LHCN-M2 (cell line): Measurements from ENCODE around the gene KCNMA1. TPM values are rescaled to one million over a fixed set of nuclear protein-coding genes. Genes with fewer than 3 reads are reported as not detected.
A peak's percentile ranks its signal among the peaks of the same experiment; 100 is the strongest.

Experiments used
- DNase-seq: peaks from one replicate; pipeline ENCODE4 v3.0.0-alpha.2; 2012; ENCODE audit warnings: low read depth
- total RNA-seq: library from RNA; depleted of rRNA; stranded (reverse); fragments of >200 nt; gene quantifications from 2 replicates; pipeline ENCODE4 v1.2.3, GENCODE V29; 2014

KCNMA1 gene
- total RNA-seq, 1 experiment from 2014 or later: 28.6 TPM

GRCh38 chr10:77029777-77030717, 607.6 kb downstream of the KCNMA1 start:
- DNase-seq: peak; percentile 15

GRCh38 chr10:77028042-77028441, 609.6 kb downstream of the KCNMA1 start:
- no peak for DNase-seq

GRCh38 chr10:77027576-77027975, 610.0 kb downstream of the KCNMA1 start:
- no peak for DNase-seq

GRCh38 chr10:77027141-77027540, 610.5 kb downstream of the KCNMA1 start:
- DNase-seq: no peak

DNA sequence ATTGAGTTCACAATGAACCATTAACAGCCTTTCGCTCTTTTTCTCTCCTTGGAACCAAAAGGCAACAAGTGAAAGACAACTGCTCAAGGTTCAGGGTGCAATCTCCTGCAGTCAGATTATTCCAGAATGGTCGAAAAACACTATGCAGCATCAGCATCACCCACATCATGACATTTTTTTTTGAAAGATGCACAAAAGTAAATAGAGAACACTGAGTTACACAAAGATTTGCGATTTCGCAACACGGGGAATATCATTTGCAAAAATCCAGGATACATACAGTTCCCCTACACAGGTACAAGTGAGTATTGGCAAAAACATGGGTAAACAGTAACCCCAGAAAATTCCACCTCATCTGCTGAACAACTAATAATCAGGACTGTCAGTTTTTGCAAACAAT, 611.5 kb downstream of the KCNMA1 start:
- no peak for DNase-seq

- no peak for DNase-seq
These were observed 613.1 kb downstream of the KCNMA1 start for GRCh38 chr10:77024461-77024860.

DNA sequence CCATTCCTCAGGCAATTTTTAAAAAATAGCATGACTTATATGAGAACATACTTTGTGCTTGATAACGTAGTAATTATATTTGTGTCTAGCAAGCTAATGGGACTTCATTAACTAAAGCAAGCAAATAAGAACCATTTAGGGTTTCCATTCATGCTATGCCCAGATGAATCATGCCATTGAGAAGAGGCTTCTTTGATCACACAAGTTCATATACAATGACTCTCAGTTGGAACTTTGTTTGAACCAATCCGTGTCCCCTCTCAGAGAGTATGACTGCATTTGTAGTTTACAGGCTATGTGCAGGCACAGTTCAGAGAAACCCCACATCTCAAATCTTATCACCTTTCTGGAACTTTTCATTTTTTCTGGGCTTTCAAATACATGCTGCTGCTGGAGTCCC, 614.2 kb downstream of the KCNMA1 start:
- no peak for DNase-seq

GRCh38 chr10:77022671-77023070, 614.9 kb downstream of the KCNMA1 start:
- no peak for DNase-seq

- no peak for DNase-seq
These were observed 615.6 kb downstream of the KCNMA1 start for GRCh38 chr10:77021966-77022490.

DNA sequence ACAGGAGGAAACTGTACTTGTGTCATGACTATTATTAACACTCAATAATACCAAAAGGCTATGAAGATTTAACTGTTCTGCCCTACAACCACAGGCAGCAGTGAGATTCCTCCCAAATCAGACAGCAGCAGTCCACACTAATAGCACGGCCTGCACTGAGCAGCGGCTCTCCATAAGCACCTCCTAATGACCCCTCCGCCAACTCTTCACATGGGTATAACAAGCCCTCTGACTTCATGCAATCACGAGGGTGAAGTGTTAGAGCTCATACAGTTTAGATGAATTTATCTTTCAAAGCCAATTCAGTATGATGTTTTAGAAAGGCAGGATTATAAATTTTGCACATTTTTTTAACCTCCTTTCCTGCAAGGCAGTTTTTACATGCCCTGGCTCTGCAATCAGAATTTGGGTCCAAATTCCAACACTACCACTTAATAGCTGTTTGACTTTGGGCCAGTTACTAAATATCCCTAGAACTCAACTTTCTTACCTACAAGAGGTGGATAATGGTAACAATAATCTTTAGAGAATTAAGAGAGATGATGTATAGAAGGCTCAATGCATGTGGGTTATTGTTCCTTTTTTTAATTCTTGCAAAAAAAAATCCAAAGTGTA, 617.1 kb downstream of the KCNMA1 start:
- no peak for DNase-seq

- DNase-seq: peak; percentile 31
These were observed 620.8 kb downstream of the KCNMA1 start for GRCh38 chr10:77016855-77017254.

DNA sequence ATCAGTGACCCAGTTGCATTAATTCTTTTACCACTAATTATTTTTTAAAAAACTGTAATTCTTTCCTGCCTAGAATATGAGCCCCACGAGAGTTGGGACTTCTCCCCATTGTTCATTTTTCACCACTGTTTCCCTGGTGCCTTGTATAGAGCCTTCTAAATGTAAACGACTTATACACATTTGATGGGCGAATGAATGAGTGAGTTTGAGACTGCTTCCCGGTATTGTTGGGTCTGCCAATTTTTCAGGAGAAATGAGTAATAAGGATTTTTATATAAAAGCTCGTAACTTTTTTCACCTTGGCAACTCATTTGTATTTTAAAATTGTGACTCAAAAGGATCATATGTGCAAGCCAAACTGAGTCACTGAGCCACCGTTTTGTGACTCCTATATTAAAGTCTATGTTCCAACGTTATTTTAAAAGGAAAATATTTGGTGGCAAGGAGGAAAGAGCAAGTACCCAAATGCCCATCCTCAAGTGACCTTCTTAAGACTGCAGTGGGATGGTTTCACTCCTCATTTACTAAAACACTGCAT, 621.3 kb downstream of the KCNMA1 start:
- peak; percentile 24 for DNase-seq

DNA sequence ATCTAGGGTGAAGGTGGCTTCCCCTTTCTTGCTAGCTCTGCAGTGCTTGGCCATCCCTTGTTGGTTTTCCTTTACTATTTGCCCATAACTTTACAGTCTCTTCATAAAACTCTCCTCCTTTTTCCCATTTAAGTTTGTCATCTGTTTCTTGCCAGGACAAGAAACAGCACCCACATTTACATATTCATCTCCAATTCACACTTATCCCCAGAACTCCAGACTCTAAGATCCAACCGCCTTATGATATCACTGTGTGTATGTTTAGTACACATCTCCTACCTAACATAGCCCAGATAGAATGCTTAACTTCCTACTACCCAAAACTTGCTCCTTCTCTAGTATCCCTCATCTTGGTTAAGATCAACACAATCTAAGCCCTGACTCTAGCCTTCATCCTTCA, 622.2 kb downstream of the KCNMA1 start:
- no peak for DNase-seq

- DNase-seq: no peak
These were observed 624.7 kb downstream of the KCNMA1 start for GRCh38 chr10:77012812-77013500.

GRCh38 chr10:77011874-77012811, 625.5 kb downstream of the KCNMA1 start:
- no peak for DNase-seq

DNA sequence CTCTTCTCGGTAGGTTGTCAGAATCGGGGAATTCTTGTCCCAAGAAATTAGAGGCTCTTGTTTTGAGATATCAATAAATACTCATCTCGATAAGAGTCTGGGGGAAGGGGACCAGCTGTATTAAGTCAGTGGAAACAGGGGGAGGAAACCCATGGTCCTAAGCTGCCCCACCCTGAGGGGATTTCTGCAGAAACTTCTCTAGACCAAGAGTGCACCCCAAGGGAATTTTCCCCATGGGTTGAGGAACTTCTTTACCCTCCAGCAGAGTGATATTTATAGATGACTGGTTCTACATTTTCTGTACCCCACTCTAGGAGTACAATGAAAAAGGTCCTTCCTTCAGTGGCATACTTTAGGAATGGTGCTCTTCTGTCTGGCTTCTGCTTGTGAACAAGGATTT, 627.2 kb downstream of the KCNMA1 start:
- no peak for DNase-seq

DNA sequence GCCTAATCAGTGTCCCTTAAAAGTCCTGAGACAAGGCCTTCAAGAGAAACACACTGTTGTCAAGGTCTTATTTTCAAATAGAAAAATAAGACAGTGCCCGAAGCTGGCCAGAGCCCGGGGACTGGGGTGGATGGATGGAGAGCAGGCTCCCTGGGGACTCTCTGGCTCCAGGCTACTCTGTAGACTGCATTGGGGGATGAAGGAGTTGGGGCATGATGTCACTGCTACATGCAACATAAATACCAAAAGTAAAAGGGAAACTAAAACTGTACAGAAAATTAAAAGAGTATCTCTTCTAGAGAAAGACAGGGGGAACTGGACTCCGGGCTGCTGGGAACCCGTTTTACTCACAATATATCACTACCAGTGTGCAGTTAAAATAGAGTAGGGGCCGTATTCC, 629.8 kb downstream of the KCNMA1 start:
- no peak for DNase-seq

- no peak for DNase-seq
These were observed 630.6 kb downstream of the KCNMA1 start for GRCh38 chr10:77006836-77007511.

- no peak for DNase-seq
These were observed 631.7 kb downstream of the KCNMA1 start for GRCh38 chr10:77005871-77006270.

DNA sequence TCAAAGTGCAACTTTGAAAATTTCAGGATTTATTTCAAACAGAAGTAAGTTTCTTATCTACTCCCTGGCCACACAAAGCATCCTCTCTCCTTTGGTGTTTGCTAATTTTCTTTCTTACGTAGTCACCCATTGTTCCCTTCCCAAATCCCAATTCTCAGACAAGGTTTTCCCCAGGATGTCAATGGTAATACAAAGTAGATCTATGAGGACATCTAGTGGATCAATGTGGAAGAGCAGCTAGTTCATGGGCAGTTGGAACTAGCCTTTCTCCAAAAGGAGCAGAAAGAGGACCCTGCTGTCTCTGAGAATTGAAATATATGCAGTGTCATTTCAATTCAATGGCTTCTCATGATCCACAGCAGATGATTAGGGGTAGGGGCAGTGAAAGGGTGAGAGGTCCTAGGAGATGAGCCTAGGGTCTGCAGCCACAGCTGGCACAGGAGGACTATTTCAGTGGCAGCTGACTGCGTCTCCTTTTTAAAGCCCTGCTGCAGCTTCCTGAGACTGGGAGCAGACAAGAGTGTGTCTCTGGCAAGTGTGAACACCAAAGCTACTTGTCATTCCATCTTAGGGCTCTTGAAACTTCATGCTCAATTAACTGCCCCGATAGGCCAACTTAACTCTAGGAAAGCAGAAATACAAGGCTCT, 632.6 kb downstream of the KCNMA1 start:
- DNase-seq: peak; percentile 60
